HFFc6 (cell line): ENCODE data around the gene CADM1. TPM values are rescaled to one million over a fixed set of nuclear protein-coding genes. Genes with fewer than 3 reads are reported as not detected.

Experiments used
- DNase-seq: peaks from one replicate; pipeline ENCODE4 v3.0.0-alpha.2; 2018
- H3K27ac Mint-ChIP-seq: 2 replicates; pipeline ENCODE4 v1.8.0; 2020; ENCODE audit warnings: mild to moderate bottlenecking, mixed read lengths
- H3K27me3 Mint-ChIP-seq: 2 replicates; pipeline ENCODE4 v1.8.0; 2021; ENCODE audit warnings: mild to moderate bottlenecking, moderate library complexity, mixed read lengths; ENCODE audit not compliant: insufficient read depth
- H3K36me3 Mint-ChIP-seq: 2 replicates; pipeline ENCODE4 v1.8.0; 2021; ENCODE audit warnings: low read depth, mixed read lengths
- H3K4me1 Mint-ChIP-seq: 2 replicates; pipeline ENCODE4 v1.8.0; 2020; ENCODE audit warnings: low read depth, mixed read lengths
- H3K4me3 Mint-ChIP-seq: 2 replicates; pipeline ENCODE4 v1.8.0; 2020; ENCODE audit warnings: mild to moderate bottlenecking, moderate library complexity, mixed read lengths
- H3K9me3 Mint-ChIP-seq: 2 replicates; pipeline ENCODE4 v1.8.0; 2020; ENCODE audit warnings: mild to moderate bottlenecking, mixed read lengths
- CTCF ChIP-seq: fragments of 200-600 bp; sonication (generic); IDR thresholded peaks from 2 replicates; pipeline ENCODE4 v1.5.0; 2021; ENCODE audit warnings: antibody characterized with exemption, mild to moderate bottlenecking
- total RNA-seq, 6 experiments: library from RNA; stranded (reverse); fragmentation: NEBNext Ultra II Directional; extraction: Animal tissue kit (Norgen Biotek cat#: 25700); gene quantifications; 2 replicates in 1 of 6; 3 replicates in 5 of 6; pipeline ENCODE4 v1.2.3, GENCODE V29; 2021

CADM1 gene
- total RNA-seq, 6 experiments from 2014 or later, result not detected

DNA sequence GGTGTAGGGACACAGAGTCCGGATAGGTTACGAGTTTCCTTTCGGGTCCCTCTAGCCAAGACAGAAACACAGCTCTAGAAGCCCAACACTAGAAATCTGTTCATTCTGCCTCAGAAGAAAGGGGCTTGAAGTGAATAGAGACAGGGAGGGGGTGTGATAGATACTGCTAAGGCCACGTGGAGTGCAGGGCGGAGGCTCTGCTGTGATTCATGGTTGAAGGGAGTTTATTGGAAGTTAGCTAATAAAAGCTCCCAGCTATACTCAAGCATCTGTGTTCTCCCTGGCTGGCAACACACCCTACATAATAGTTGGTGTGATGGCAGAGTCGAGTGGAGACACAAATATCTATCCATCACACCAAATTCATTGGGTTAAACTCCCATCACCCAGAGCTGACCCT, 337.4 kb downstream of the CADM1 start:
- Mint-ChIP-seq H3K9me3 (peaks cover 17% of the 10 kb centered on the region; the same call in 1 of the 2 replicates), H3K27ac (no peak overlapping the region), H3K4me3 (no peak overlapping the region), H3K27me3 (no peaks in the 10 kb centered on the region), H3K36me3 (0 out of 2 replicates have a peak, but pooled peaks cover 4% of the 10 kb centered on the region), H3K4me1 (no peaks in the 10 kb centered on the region)
- no peak for TF ChIP-seq CTCF
- no peak for DNase-seq

GRCh38 chr11:115164774-115165173, 339.4 kb downstream of the CADM1 start:
- peaks cover 29% of the 10 kb centered on the region for H3K9me3 Mint-ChIP-seq
- 0 out of 2 replicates have a peak, but pooled peaks cover 4% of the 10 kb centered on the region for H3K36me3 Mint-ChIP-seq
- TF ChIP-seq CTCF, result no peak
- DNase-seq, result no peak
- H3K27ac Mint-ChIP-seq, result no peak overlapping the region
- H3K27me3 Mint-ChIP-seq, result no peaks in the 10 kb centered on the region
- H3K4me1 Mint-ChIP-seq, result no peaks in the 10 kb centered on the region
- no peak overlapping the region for H3K4me3 Mint-ChIP-seq

DNA sequence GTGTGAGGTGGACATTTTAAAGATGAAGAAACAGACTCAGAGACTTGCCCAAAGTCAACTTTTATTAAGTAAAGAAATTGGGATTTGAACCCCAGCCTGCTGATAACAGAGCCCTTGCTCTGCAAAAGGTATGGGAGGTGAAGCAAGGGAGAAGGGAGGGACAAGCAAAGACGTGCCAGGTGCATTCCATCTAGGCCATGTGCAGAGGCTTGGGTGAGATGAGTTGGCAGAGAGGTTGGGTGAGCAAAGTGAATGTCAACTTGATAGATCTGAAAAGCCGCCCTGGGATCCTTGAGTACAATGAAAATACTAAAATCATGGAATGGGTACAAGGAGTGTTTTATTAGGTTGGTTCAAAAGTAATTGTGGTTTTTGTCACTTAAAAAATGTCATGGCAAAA, 341.3 kb downstream of the CADM1 start:
- H3K27me3 Mint-ChIP-seq, result no peaks in the 10 kb centered on the region
- H3K9me3 Mint-ChIP-seq, result peaks cover 29% of the 10 kb centered on the region
- H3K27ac Mint-ChIP-seq, result no peak overlapping the region
- no peak for TF ChIP-seq CTCF
- no peak for DNase-seq
- H3K4me3 Mint-ChIP-seq, result no peak overlapping the region
- no peaks in the 10 kb centered on the region for H3K4me1 Mint-ChIP-seq
- 0 out of 2 replicates have a peak, but pooled peaks cover 4% of the 10 kb centered on the region for H3K36me3 Mint-ChIP-seq

GRCh38 chr11:115161876-115162275, 342.3 kb downstream of the CADM1 start:
- Mint-ChIP-seq H3K4me1 (no peaks in the 10 kb centered on the region), H3K27me3 (peaks cover 2% of the 10 kb centered on the region; the same call in 1 of the 2 replicates), H3K36me3 (0 out of 2 replicates have a peak, but pooled peaks cover 4% of the 10 kb centered on the region), H3K27ac (no peak overlapping the region), H3K9me3 (peaks cover 33% of the 10 kb centered on the region), H3K4me3 (no peak overlapping the region)
- DNase-seq, result no peak
- no peak for TF ChIP-seq CTCF

- no peak for DNase-seq
- Mint-ChIP-seq H3K27me3 (peaks cover 2% of the 10 kb centered on the region; the same call in 1 of the 2 replicates), H3K4me1 (no peaks in the 10 kb centered on the region), H3K36me3 (no peaks in the 10 kb centered on the region), H3K9me3 (peaks cover 44% of the 10 kb centered on the region), H3K4me3 (no peak overlapping the region), H3K27ac (no peak overlapping the region)
- TF ChIP-seq CTCF, result no peak
Observed at GRCh38 chr11:115159207-115159606, 345.0 kb downstream of the CADM1 start.

DNA sequence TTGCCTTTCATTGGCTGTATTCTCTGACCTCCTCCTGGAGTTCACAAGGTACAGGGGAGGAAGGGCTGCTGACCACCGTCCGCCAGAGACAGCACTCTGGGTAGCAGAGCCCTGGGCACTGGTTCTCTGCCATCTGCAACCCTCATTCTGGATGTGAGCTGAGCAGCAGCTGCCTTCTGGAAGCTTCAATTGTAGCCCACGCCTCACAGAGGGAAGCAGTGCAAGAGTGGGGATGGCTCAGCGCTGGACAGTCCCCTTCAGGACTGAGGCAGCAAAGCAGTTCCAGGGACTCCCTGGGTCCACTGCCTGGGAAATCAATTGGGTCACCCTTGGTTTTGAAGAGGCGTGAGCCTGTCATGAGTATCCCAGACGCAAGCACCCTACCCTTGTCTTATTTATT, 346.2 kb downstream of the CADM1 start:
- TF ChIP-seq CTCF, result no peak
- Mint-ChIP-seq H3K36me3 (no peaks in the 10 kb centered on the region; the same call in 1 of the 2 replicates), H3K27me3 (peaks cover 2% of the 10 kb centered on the region; the same call in 1 of the 2 replicates), H3K27ac (no peak overlapping the region), H3K4me1 (no peaks in the 10 kb centered on the region), H3K4me3 (no peak overlapping the region), H3K9me3 (peaks cover 43% of the 10 kb centered on the region)
- no peak for DNase-seq
